ENCODE data around the gene MDFI. TPM values are rescaled to one million over a fixed set of nuclear protein-coding genes. Genes with fewer than 3 reads are reported as not detected.

MDFI gene
- total and polyA plus RNA-seq, 12 donors, result 0.34 to 4.4 (median 1.3) TPM

DNA sequence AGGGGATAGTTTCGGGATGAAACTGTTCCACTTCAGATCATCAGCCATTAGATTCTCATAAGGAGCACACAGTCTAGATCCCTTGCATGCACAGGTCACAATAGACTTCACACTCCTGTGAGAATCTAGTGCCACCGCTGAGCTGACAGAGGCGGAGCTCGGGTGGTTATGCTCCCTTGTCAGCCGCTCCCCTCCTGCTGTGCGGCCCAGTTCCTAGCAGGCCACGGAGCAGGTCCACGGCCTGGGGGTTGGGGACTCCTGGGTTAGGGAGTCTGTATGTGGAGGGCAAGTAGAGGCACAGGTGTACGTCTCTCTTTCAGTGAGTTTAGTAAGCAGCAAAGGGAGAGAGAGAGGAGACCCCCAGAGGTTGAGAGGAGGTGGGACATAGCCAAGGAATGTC lies 30.5 kb upstream of the MDFI start:
- TF ChIP-seq, protein P1, sequence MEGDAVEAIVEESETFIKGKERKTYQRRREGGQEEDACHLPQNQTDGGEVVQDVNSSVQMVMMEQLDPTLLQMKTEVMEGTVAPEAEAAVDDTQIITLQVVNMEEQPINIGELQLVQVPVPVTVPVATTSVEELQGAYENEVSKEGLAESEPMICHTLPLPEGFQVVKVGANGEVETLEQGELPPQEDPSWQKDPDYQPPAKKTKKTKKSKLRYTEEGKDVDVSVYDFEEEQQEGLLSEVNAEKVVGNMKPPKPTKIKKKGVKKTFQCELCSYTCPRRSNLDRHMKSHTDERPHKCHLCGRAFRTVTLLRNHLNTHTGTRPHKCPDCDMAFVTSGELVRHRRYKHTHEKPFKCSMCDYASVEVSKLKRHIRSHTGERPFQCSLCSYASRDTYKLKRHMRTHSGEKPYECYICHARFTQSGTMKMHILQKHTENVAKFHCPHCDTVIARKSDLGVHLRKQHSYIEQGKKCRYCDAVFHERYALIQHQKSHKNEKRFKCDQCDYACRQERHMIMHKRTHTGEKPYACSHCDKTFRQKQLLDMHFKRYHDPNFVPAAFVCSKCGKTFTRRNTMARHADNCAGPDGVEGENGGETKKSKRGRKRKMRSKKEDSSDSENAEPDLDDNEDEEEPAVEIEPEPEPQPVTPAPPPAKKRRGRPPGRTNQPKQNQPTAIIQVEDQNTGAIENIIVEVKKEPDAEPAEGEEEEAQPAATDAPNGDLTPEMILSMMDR (IDR thresholded peaks at IDR 0.05), result no peak
- ATAC-seq (no peak), DNase-seq (no peak)
- Histone ChIP-seq H3K4me3 (no peak overlapping the region), H3K27me3 (no peaks in the 10 kb centered on the region), H3K27ac (no peak overlapping the region), H3K9me3 (no peaks in the 10 kb centered on the region), H3K4me1 (peaks cover 0 to 9% (median 7%) of the 10 kb centered on the region in 9 donors), H3K36me3 (no peaks in the 10 kb centered on the region)
- intact Hi-C loops (cut with DNase I), result loop anchor here in 4 of 10 donors (10.0 kb wide), 1 partner anchor 167 kb away; the partner anchor contains the start of gene FRS3 (in 4 of the 4)
- WGBS, 2 donors, result 83 to 91% methylated on average over 9 of the region's 9 CpGs

DNA sequence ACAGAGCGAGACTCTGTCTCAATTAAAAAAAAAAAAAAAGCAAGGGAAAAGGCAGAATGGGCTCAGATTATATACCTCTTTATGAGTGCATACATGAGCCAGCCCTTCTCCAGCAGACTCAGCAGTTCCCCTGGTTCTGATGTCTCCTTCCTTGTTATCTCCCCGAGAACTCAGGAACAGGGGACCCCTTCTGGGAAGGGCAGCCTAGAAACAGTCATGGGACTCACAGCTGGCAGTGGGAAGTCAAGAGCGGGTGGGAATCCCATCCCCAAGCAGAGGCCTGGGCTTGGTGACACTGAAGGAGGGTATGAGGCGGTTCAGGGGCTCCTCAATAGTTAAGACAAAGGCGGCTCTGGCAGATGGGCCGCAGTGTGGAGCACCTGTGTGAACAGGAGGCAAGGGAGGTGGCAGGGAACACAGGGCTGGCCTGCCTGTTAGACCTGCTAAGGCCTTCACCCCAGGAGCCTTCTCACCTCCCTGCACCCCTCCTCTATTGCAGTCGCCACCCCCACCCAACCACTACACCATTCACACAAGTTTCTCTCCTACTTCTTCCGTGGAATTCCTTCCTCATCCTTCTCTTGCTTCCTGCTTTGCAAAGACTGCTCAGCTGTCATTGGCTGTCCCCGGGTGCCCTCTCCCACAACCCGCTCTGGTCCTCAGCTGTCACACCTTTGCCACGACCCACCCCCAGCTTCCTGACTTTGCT lies 29.7 kb upstream of the MDFI start:
- WGBS, 2 donors, result 82 to 89% methylated on average over 11 of the region's 11 CpGs
- intact Hi-C loops (cut with DNase I), result loop anchor here in 4 of 10 donors (10.0 kb wide), 1 partner anchor 166 kb away; the partner anchor contains the start of gene FRS3 (in 4 of the 4)
- H3K27me3 ChIP-seq, result no peaks in the 10 kb centered on the region
- peaks cover 0 to 6% (median 0%) of the 10 kb centered on the region in 11 donors for H3K9me3 ChIP-seq
- no peaks in the 10 kb centered on the region for H3K36me3 ChIP-seq
- no peak overlapping the region for H3K27ac ChIP-seq
- peaks cover 0 to under 1% (median 0%) of the 10 kb centered on the region in 9 donors for H3K4me1 ChIP-seq
- TF ChIP-seq, protein P1 (IDR thresholded peaks at IDR 0.05), result no peak
- DNase-seq (no peak), ATAC-seq (no peak)
- no peak overlapping the region for H3K4me3 ChIP-seq

DNA sequence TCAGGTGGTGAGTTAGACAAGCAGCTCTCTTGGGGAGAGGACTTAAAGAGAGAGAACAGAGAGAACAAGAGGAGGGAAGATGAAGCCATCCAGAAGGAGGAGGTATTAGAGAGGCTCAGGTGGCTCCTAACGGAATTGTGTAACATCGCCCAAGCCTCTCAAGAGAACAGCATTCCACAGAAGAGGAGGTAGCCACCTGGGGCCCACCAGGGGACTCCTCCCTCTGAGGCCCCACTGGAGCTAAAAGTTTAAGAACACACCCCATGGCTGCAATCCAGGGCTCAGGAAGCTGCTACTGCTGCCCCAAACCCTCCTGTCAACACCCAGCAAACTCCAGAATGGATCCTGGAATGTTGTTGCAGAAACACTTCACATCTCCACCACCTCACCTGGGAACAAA lies 23.6 kb upstream of the MDFI start:
- Histone ChIP-seq H3K27me3 (no peaks in the 10 kb centered on the region), H3K4me3 (no peak overlapping the region), H3K9me3 (peaks cover 0 to 6% (median 0%) of the 10 kb centered on the region in 11 donors), H3K4me1 (peaks cover 0 to 10% (median 0%) of the 10 kb centered on the region in 9 donors), H3K36me3 (no peaks in the 10 kb centered on the region), H3K27ac (no peak overlapping the region)
- intact Hi-C loops (cut with DNase I), result no loop called here
- DNase-seq (no peak), ATAC-seq (no peak)
- TF ChIP-seq, protein P1 (IDR thresholded peaks at IDR 0.05), result no peak
- 88 to 96% methylated on average over 2 of the region's 2 CpGs for WGBS, 2 donors

DNA sequence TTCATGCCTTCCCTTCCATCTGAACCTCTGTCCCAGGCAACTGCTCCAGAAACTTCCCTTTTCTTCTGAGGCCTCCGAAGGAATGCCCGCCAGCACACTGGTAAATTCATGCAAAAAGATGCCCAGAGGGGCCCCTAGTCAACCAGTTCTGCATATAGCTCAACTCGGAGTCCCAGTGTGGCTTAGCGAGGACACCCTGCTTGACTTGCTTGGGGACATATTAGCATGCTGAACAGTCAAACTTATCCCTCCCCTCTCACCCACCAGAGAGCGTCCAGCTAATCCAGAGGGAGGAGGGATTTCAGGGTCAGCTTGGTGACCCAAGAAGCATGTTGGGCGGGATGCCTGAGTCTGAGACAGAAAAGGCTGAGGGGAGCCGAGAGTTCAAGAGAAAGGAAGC lies 23.0 kb upstream of the MDFI start:
- Histone ChIP-seq H3K36me3 (no peaks in the 10 kb centered on the region), H3K27me3 (no peaks in the 10 kb centered on the region), H3K4me1 (peaks cover 0 to 10% (median 0%) of the 10 kb centered on the region in 9 donors), H3K4me3 (no peak overlapping the region), H3K27ac (no peak overlapping the region), H3K9me3 (peaks cover 0 to 7% (median 0%) of the 10 kb centered on the region in 11 donors)
- TF ChIP-seq, protein P1 (IDR thresholded peaks at IDR 0.05), result no peak
- ATAC-seq, result peak in 2 of 8 donors; percentile 10 to 29
- WGBS, 2 donors, result 75 to 77% methylated on average over 7 of the region's 7 CpGs
- no peak for DNase-seq
- intact Hi-C loops (cut with DNase I), result no loop called here
